Activated T-helper 17 cell treated with anti-CD3 and anti-CD28 coated beads, Interleukin-2, amount 50 U/mL, for 72 hours (primary cell): Measurements from ENCODE around the gene LARP4B. TPM values are rescaled to one million over a fixed set of nuclear protein-coding genes. Genes with fewer than 3 reads are reported as not detected.

Source experiments
- ATAC-seq: fragments of 150-1000 bp; cut with Tn5 transposase; replicated peaks from 2 replicates; pipeline ENCODE4 v1.10.0; 2021; ENCODE audit warnings: mild to moderate bottlenecking, moderate library complexity
- H3K27ac Mint-ChIP-seq: one replicate; pipeline ENCODE4 v1.8.0; 2022; ENCODE audit warnings: mixed read lengths
- H3K27me3 Mint-ChIP-seq: one replicate; pipeline ENCODE4 v1.8.0; 2022; ENCODE audit warnings: mixed read lengths
- H3K36me3 Mint-ChIP-seq: one replicate; pipeline ENCODE4 v1.8.0; 2022; ENCODE audit warnings: low read depth, mild to moderate bottlenecking, mixed read lengths
- H3K4me1 Mint-ChIP-seq: one replicate; pipeline ENCODE4 v1.8.0; 2022; ENCODE audit warnings: mixed read lengths
- H3K4me3 Mint-ChIP-seq: one replicate; pipeline ENCODE4 v1.8.0; 2022; ENCODE audit warnings: mild to moderate bottlenecking, mixed read lengths
- H3K9me3 Mint-ChIP-seq: one replicate; pipeline ENCODE4 v1.8.0; 2022; ENCODE audit warnings: mixed read lengths
- total RNA-seq, 2 donors: library from RNA; stranded (reverse); gene quantifications; one replicate each; pipeline ENCODE4 v1.2.3, GENCODE V29; 2022

LARP4B gene
- total RNA-seq, 2 donors from 2014 or later, result 85.5 to 119 TPM

GRCh38 chr10:966466-967235, 35.1 kb upstream of the LARP4B start:
- H3K4me3 Mint-ChIP-seq, result no peak overlapping the region
- H3K4me1 Mint-ChIP-seq, result peaks cover 11% of the 10 kb centered on the region
- H3K27ac Mint-ChIP-seq, result no peak overlapping the region
- no peak for ATAC-seq
- peaks cover 14% of the 10 kb centered on the region for H3K27me3 Mint-ChIP-seq
- no peaks in the 10 kb centered on the region for H3K36me3 Mint-ChIP-seq
- H3K9me3 Mint-ChIP-seq, result no peaks in the 10 kb centered on the region

- no peak overlapping the region for H3K27ac Mint-ChIP-seq
- no peak overlapping the region for H3K4me3 Mint-ChIP-seq
- peaks cover 11% of the 10 kb centered on the region for H3K4me1 Mint-ChIP-seq
- H3K27me3 Mint-ChIP-seq, result peaks cover 10% of the 10 kb centered on the region
- H3K9me3 Mint-ChIP-seq, result no peaks in the 10 kb centered on the region
- H3K36me3 Mint-ChIP-seq, result no peaks in the 10 kb centered on the region
- ATAC-seq, result no peak
Measured at GRCh38 chr10:964988-965417, 33.5 kb upstream of the LARP4B start.

GRCh38 chr10:964321-964987, 32.9 kb upstream of the LARP4B start:
- H3K4me1 Mint-ChIP-seq, result peaks cover 11% of the 10 kb centered on the region
- H3K27ac Mint-ChIP-seq, result no peak overlapping the region
- H3K9me3 Mint-ChIP-seq, result no peaks in the 10 kb centered on the region
- no peak overlapping the region for H3K4me3 Mint-ChIP-seq
- no peaks in the 10 kb centered on the region for H3K36me3 Mint-ChIP-seq
- H3K27me3 Mint-ChIP-seq, result peaks cover 10% of the 10 kb centered on the region
- no peak for ATAC-seq

- no peak overlapping the region for H3K4me3 Mint-ChIP-seq
- ATAC-seq, result no peak
Measured at GRCh38 chr10:963655-964054, 32.1 kb upstream of the LARP4B start.

GRCh38 chr10:963186-963585, 31.7 kb upstream of the LARP4B start:
- H3K4me1 Mint-ChIP-seq, result peaks cover 11% of the 10 kb centered on the region
- no peak overlapping the region for H3K4me3 Mint-ChIP-seq
- H3K27ac Mint-ChIP-seq, result no peak overlapping the region
- no peaks in the 10 kb centered on the region for H3K9me3 Mint-ChIP-seq
- H3K36me3 Mint-ChIP-seq, result no peaks in the 10 kb centered on the region
- no peak for ATAC-seq
- peaks cover 3% of the 10 kb centered on the region for H3K27me3 Mint-ChIP-seq

More at GRCh38 chr10:963655-964054, 32.1 kb upstream of the LARP4B start:
- Mint-ChIP-seq H3K27me3 (peaks cover 3% of the 10 kb centered on the region), H3K9me3 (no peaks in the 10 kb centered on the region), H3K4me1 (peaks cover 11% of the 10 kb centered on the region), H3K36me3 (no peaks in the 10 kb centered on the region), H3K27ac (no peak overlapping the region)

- Mint-ChIP-seq H3K27me3 (peaks cover 3% of the 10 kb centered on the region), H3K4me3 (no peak overlapping the region), H3K27ac (no peak overlapping the region), H3K4me1 (peaks cover 11% of the 10 kb centered on the region), H3K36me3 (no peaks in the 10 kb centered on the region), H3K9me3 (no peaks in the 10 kb centered on the region)
- ATAC-seq, result no peak
Measured at GRCh38 chr10:962342-962741, 30.8 kb upstream of the LARP4B start.

- ATAC-seq, result no peak
- Mint-ChIP-seq H3K27ac (no peak overlapping the region), H3K4me3 (no peak overlapping the region), H3K36me3 (no peaks in the 10 kb centered on the region), H3K27me3 (peaks cover 4% of the 10 kb centered on the region), H3K4me1 (no peaks in the 10 kb centered on the region), H3K9me3 (no peaks in the 10 kb centered on the region)
Measured at GRCh38 chr10:958856-959255, 27.4 kb upstream of the LARP4B start.

- Mint-ChIP-seq H3K4me1 (no peaks in the 10 kb centered on the region), H3K36me3 (no peaks in the 10 kb centered on the region), H3K4me3 (no peak overlapping the region), H3K27ac (no peak overlapping the region), H3K9me3 (no peaks in the 10 kb centered on the region), H3K27me3 (peaks cover 4% of the 10 kb centered on the region)
- ATAC-seq, result no peak
Measured at GRCh38 chr10:958106-958505, 26.6 kb upstream of the LARP4B start.

- Mint-ChIP-seq H3K27me3 (peaks cover 6% of the 10 kb centered on the region), H3K4me3 (no peak overlapping the region), H3K36me3 (no peaks in the 10 kb centered on the region), H3K9me3 (no peaks in the 10 kb centered on the region), H3K4me1 (no peaks in the 10 kb centered on the region), H3K27ac (no peak overlapping the region)
- no peak for ATAC-seq
Measured at GRCh38 chr10:955820-956217, 24.3 kb upstream of the LARP4B start.

- Mint-ChIP-seq H3K4me3 (no peak overlapping the region), H3K27me3 (peaks cover 6% of the 10 kb centered on the region), H3K27ac (no peak overlapping the region), H3K9me3 (no peaks in the 10 kb centered on the region), H3K36me3 (no peaks in the 10 kb centered on the region), H3K4me1 (no peaks in the 10 kb centered on the region)
- no peak for ATAC-seq
Measured at GRCh38 chr10:955127-955819, 23.8 kb upstream of the LARP4B start.

- Mint-ChIP-seq H3K27ac (no peak overlapping the region), H3K9me3 (no peaks in the 10 kb centered on the region), H3K4me1 (no peaks in the 10 kb centered on the region), H3K4me3 (no peak overlapping the region), H3K36me3 (no peaks in the 10 kb centered on the region), H3K27me3 (peaks cover 6% of the 10 kb centered on the region)
- ATAC-seq, result no peak
Measured at GRCh38 chr10:954396-954795, 22.9 kb upstream of the LARP4B start.

GRCh38 chr10:953836-954235, 22.3 kb upstream of the LARP4B start:
- Mint-ChIP-seq H3K27ac (no peak overlapping the region), H3K4me3 (no peak overlapping the region), H3K9me3 (no peaks in the 10 kb centered on the region), H3K27me3 (peaks cover 6% of the 10 kb centered on the region), H3K4me1 (no peaks in the 10 kb centered on the region), H3K36me3 (no peaks in the 10 kb centered on the region)
- no peak for ATAC-seq

- no peaks in the 10 kb centered on the region for H3K9me3 Mint-ChIP-seq
- H3K36me3 Mint-ChIP-seq, result no peaks in the 10 kb centered on the region
- peaks cover 6% of the 10 kb centered on the region for H3K27me3 Mint-ChIP-seq
- no peak overlapping the region for H3K27ac Mint-ChIP-seq
- H3K4me3 Mint-ChIP-seq, result no peak overlapping the region
- no peak for ATAC-seq
- peaks cover 4% of the 10 kb centered on the region for H3K4me1 Mint-ChIP-seq
Measured at GRCh38 chr10:949446-949845, 17.9 kb upstream of the LARP4B start.

GRCh38 chr10:948347-948746, 16.8 kb upstream of the LARP4B start:
- Mint-ChIP-seq H3K9me3 (no peaks in the 10 kb centered on the region), H3K4me1 (peaks cover 5% of the 10 kb centered on the region), H3K36me3 (no peaks in the 10 kb centered on the region), H3K27me3 (peaks cover 3% of the 10 kb centered on the region), H3K27ac (no peak overlapping the region), H3K4me3 (no peak overlapping the region)
- ATAC-seq, result no peak

- no peak overlapping the region for H3K4me3 Mint-ChIP-seq
- H3K27ac Mint-ChIP-seq, result no peak overlapping the region
- H3K9me3 Mint-ChIP-seq, result no peaks in the 10 kb centered on the region
- no peak for ATAC-seq
- H3K36me3 Mint-ChIP-seq, result no peaks in the 10 kb centered on the region
- H3K27me3 Mint-ChIP-seq, result peaks cover 3% of the 10 kb centered on the region
- peaks cover 5% of the 10 kb centered on the region for H3K4me1 Mint-ChIP-seq
Measured at GRCh38 chr10:947881-948280, 16.4 kb upstream of the LARP4B start.
